GM12892 (cell line): ENCODE data around the gene RAPGEF5.

ENCODE experiments used
- DNase-seq: peaks from one replicate; pipeline ENCODE4 v3.0.0; 2011; ENCODE audit not compliant: insufficient read length
- FAIRE-seq: peaks from 2 replicates; lab custom pipeline; 2011; peaks lifted over from hg19 to GRCh38; lab: Jason Lieb, UNC
- POLR2A ChIP-seq: IDR thresholded peaks from 2 replicates; pipeline ENCODE4 v1.6.1; 2011; ENCODE audit warnings: low read depth, low read length, control low read depth
- POLR2AphosphoS5 ChIP-seq: IDR thresholded peaks from 2 replicates; pipeline ENCODE4 v1.6.1; 2011; ENCODE audit warnings: low read depth, low read length, control low read depth
- TAF1 ChIP-seq: IDR thresholded peaks from 2 replicates; pipeline ENCODE4 v1.6.1; 2011; ENCODE audit warnings: low read depth, mild to moderate bottlenecking, control low read depth, low read length, borderline replicate concordance

Gene RAPGEF5

DNA sequence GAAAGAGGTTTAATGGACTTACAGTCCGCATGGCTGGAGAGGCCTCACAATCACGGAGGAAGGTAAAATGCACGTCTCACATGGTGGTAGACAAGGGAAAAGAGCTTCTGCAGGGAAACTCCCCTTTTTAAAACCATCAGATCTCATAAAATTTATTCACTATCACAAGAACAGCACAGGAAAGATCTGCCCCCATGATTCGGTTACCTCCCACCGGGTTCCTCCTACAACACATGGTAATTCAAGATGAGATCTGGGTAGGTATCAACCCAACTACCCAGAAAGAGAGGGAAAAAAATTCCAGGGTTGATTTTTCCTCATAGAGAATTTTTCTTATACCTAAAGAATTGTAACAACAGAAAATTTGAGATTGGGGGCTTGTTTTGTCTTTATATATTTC is 13.9 kb downstream of the RAPGEF5 start:
- TF ChIP-seq POLR2AphosphoS5, result no peak
- no peak for TF ChIP-seq POLR2A
- no peak for TF ChIP-seq TAF1
- FAIRE-seq, result no peak

DNA sequence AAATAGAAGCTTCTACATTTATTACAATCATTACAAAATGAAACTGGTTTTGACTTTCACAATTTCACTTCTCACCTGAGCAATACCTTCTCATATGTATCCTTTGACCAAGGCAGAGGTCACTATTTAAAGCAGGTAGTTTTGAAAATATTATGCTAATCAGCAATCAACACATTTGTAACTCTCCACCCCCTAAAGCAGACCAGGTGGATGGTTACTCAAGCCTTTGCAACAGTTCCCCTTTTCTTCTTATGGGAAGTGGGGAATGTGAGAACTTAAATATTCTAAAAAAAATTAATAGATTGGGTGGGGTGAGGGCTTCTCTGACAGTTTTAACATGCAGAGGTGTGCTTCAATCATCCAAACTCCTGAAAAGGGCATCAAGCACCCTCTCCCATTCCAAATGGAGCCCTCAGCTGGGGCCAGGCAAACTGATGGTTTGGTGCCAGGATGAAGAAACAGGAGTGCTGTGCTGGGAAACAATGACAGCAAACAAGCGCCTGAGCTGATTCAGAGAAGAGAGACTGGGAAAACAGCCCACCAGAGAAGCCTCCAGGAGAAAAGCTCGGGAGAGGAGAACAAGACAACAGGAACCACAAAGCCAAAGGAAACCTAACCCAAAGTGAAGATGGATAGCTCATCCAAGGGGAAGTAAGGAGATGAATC is 17.1 kb downstream of the RAPGEF5 start:
- no peak for DNase-seq
- no peak for FAIRE-seq
- TF ChIP-seq POLR2A (no peak), POLR2AphosphoS5 (no peak), TAF1 (no peak)

More for the DNA sequence above, 13.9 kb downstream of the RAPGEF5 start:
- DNase-seq, result no peak

DNA sequence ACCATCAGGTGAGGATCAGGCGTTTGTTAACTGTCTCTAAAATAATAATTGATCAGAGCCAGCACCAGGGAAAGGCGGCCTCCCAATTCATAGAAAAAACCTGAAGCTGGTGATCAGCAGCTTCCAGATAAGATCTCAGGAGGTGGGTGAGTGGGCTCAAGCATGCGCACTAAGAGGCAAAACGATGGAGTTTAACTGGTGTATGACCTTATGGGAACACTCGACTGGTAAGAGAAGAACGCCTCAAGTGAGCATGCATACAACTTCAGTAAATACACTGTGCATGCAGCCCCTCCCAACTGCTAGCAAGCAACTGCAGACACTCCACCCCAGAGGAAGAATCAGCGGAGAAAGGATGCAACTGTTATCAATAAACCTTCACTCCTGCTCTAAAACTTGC is 18.1 kb downstream of the RAPGEF5 start:
- TF ChIP-seq POLR2A (no peak), POLR2AphosphoS5 (no peak), TAF1 (no peak)
- DNase-seq, result no peak
- FAIRE-seq, result no peak

GRCh38 chr7:22338411-22338810 is 18.5 kb downstream of the RAPGEF5 start:
- DNase-seq (no peak), FAIRE-seq (no peak)
- no peak for TF ChIP-seq TAF1
- no peak for TF ChIP-seq POLR2AphosphoS5
- no peak for TF ChIP-seq POLR2A

GRCh38 chr7:22333680-22334141 is 23.2 kb downstream of the RAPGEF5 start:
- no peak for TF ChIP-seq TAF1
- TF ChIP-seq POLR2A, result no peak
- TF ChIP-seq POLR2AphosphoS5, result no peak

DNA sequence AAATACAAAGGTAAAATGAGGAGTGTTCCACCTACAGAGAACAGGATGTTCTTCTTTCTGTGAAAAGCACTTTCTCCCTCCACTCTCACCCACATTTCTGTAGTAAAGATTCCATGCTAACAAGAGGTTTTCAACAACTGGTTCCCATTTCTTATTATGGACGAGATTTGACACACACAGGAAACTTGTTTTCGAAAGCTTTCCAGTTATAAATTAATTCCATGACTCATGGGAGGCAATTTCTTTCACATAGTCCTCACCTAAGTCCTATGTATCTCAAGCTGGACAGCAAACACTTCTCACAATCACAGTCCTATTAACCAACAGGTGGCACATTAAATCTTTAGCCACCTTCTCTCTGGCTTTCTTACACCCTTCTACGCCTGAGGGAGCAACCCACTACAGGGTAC is 24.5 kb downstream of the RAPGEF5 start:
- FAIRE-seq (peak; percentile 61), DNase-seq (no peak)
- no peak for TF ChIP-seq TAF1
- TF ChIP-seq POLR2A, result no peak
- TF ChIP-seq POLR2AphosphoS5, result no peak

More at GRCh38 chr7:22333680-22334141, 23.2 kb downstream of the RAPGEF5 start:
- FAIRE-seq, result no peak
- DNase-seq, result no peak

DNA sequence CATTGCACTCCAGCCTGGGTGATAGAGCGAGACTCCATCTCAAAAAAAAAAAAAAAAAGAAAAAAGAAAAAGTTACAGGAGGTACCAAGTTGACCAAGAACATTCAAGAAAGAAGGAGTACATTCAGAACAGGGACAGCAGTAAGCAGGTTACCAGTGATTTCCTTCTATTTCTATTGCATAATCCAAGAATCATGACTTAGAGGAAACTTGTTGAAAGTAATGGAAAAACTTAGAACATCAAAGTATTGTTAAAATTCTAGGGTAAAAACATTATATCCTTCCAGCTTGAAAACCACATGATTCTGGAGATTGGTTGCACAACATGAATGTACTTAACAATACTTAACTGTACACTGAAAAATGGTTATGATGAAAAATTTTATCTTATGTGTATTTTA is 25.2 kb downstream of the RAPGEF5 start:
- DNase-seq (no peak), FAIRE-seq (no peak)
- TF ChIP-seq POLR2A, result no peak
- no peak for TF ChIP-seq POLR2AphosphoS5
- TF ChIP-seq TAF1, result no peak

DNA sequence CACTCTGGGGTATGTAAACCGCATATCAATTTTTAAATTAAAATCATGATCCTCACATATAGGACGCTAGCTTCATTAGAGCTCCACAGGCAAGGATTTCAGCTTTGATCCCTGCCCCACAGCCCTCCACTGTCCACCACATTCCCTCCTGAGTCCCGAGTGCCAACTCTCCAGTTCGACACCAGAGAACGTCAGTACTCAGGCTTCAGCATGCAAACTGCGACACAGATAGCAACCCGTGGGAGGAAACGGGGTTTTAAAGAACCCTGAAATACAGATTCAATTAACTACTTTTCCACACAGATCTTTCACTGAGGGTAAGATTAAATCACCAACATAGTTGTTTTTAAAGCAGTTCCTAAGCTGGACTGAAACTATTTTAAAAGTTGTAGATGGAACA is 26.1 kb downstream of the RAPGEF5 start:
- TF ChIP-seq POLR2A, result no peak
- TF ChIP-seq TAF1, result no peak
- TF ChIP-seq POLR2AphosphoS5, result no peak
- FAIRE-seq, result peak; percentile 53

GRCh38 chr7:22329816-22330524 is 27.0 kb downstream of the RAPGEF5 start:
- FAIRE-seq, result peak; percentile 54
- no peak for TF ChIP-seq TAF1
- TF ChIP-seq POLR2A, result no peak
- TF ChIP-seq POLR2AphosphoS5, result no peak

More for the DNA sequence above, 26.1 kb downstream of the RAPGEF5 start:
- DNase-seq, result no peak

DNA sequence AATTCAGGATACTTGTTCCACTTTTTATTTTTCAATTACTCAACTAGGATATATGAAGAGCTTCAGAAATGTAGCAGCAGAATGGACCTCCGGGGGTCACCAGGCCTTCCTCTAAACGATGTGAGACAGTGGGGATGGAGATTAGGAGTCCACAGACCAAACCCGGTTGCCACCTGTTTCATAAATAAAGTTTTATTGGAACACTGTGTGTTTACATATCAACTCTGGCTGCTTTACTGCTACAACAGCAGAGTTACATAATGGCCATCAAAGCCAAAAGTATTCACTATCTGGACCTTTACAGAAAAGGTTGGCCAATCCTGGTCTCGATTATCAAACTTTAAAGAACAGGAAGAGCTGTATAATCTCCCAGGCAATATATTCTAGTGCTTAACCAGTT is 30.8 kb downstream of the RAPGEF5 start:
- DNase-seq (no peak), FAIRE-seq (no peak)
- TF ChIP-seq POLR2A, result no peak
- no peak for TF ChIP-seq POLR2AphosphoS5

More at GRCh38 chr7:22329816-22330524, 27.0 kb downstream of the RAPGEF5 start:
- DNase-seq, result no peak

DNA sequence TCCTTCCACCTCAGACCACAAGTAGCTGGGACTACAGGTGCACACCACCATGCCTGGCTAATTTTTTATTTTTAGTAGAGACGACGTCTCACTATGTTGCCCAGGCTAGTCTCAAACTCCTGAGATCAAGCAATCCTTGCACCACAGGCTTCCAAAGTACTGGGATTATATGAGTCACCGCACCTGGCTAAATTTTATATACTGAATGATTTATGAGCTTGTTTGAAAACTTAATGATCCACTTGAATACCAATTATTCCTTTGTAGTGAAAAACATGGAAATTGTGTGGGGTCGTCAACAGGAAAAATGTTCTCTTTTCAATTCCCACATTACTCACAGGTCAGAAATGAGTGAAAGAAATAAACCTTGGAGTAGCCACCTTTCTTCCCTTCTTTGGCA is 31.3 kb downstream of the RAPGEF5 start:
- TF ChIP-seq POLR2AphosphoS5, result no peak
- TF ChIP-seq TAF1, result no peak
- no peak for TF ChIP-seq POLR2A
- DNase-seq, result no peak
- no peak for FAIRE-seq
